Hematopoietic multipotent progenitor cell treated with erythropoietin and hydrocortisone succinate and interleukin-3 and kit ligand, for 17 days (in vitro differentiated cells): ENCODE measurements around the gene MED23.
A peak's percentile ranks its signal among the peaks of the same experiment; 100 is the strongest.

Experiments
- DNase-seq: peaks from one replicate; pipeline ENCODE4 v3.0.0-alpha.2; 2015; ENCODE audit warnings: low spot score

MED23 gene

GRCh38 chr6:131627724-131628682 is at the start of gene MED23:
Gene MED23 (minus strand): TSS chr6:131628242. CDS start chr6:131628049, 193 bp downstream.
- peak; percentile 95 for DNase-seq

- no peak for DNase-seq
Observed at GRCh38 chr6:131673184-131673583, 45.1 kb upstream of the MED23 start.

- DNase-seq = no peak
Observed at GRCh38 chr6:131669891-131670290, 41.8 kb upstream of the MED23 start.

GRCh38 chr6:131663578-131664165 is 35.6 kb upstream of the MED23 start:
- no peak for DNase-seq

GRCh38 chr6:131660195-131660594 is 32.2 kb upstream of the MED23 start:
- no peak for DNase-seq

GRCh38 chr6:131658287-131658686 is 30.2 kb upstream of the MED23 start:
- DNase-seq = no peak

GRCh38 chr6:131657630-131658111 is 29.6 kb upstream of the MED23 start:
- no peak for DNase-seq

- no peak for DNase-seq
Observed at GRCh38 chr6:131657222-131657621, 29.2 kb upstream of the MED23 start.

GRCh38 chr6:131656667-131657066 is 28.6 kb upstream of the MED23 start:
- no peak for DNase-seq

- no peak for DNase-seq
Observed at GRCh38 chr6:131655951-131656350, 27.9 kb upstream of the MED23 start.

- no peak for DNase-seq
Observed at GRCh38 chr6:131655387-131655786, 27.3 kb upstream of the MED23 start.

GRCh38 chr6:131654326-131654725 is 26.3 kb upstream of the MED23 start:
- no peak for DNase-seq

GRCh38 chr6:131652472-131652871 is 24.4 kb upstream of the MED23 start:
- DNase-seq = no peak

- DNase-seq = no peak
Observed at GRCh38 chr6:131651782-131652181, 23.7 kb upstream of the MED23 start.

GRCh38 chr6:131646249-131646670 is 18.2 kb upstream of the MED23 start:
- no peak for DNase-seq

GRCh38 chr6:131645846-131646245 is 17.8 kb upstream of the MED23 start:
- no peak for DNase-seq

- no peak for DNase-seq
Observed at GRCh38 chr6:131644921-131645320, 16.9 kb upstream of the MED23 start.

- DNase-seq = no peak
Observed at GRCh38 chr6:131643855-131644460, 15.9 kb upstream of the MED23 start.

- DNase-seq = no peak
Observed at GRCh38 chr6:131642987-131643611, 15.1 kb upstream of the MED23 start.

GRCh38 chr6:131642565-131642964 is 14.5 kb upstream of the MED23 start:
- DNase-seq = no peak

GRCh38 chr6:131641554-131641953 is 13.5 kb upstream of the MED23 start:
- no peak for DNase-seq

GRCh38 chr6:131640576-131640975 is 12.5 kb upstream of the MED23 start:
- DNase-seq = no peak
